Activated CD4-positive, CD25-positive, alpha-beta regulatory T cell treated with anti-CD3 and anti-CD28 coated beads, Interleukin-2, amount 50 U/mL, for 72 hours (primary cell): ENCODE data around the gene ADAMTSL2.

Experiments
- DNase-seq: peaks from one replicate; pipeline ENCODE4 v3.0.0; 2021

Gene ADAMTSL2

GRCh38 chr9:133536080-133536479 lies 1.6 kb downstream of the ADAMTSL2 start:
- DNase-seq = no peak

GRCh38 chr9:133536536-133536935 lies 2.0 kb downstream of the ADAMTSL2 start:
- no peak for DNase-seq

GRCh38 chr9:133537257-133537656 lies 2.8 kb downstream of the ADAMTSL2 start:
- DNase-seq = no peak

GRCh38 chr9:133538176-133538575 lies 3.7 kb downstream of the ADAMTSL2 start:
- no peak for DNase-seq

- no peak for DNase-seq
Observed at GRCh38 chr9:133538851-133539833, 4.6 kb downstream of the ADAMTSL2 start.

GRCh38 chr9:133539991-133540697 lies 5.6 kb downstream of the ADAMTSL2 start:
- no peak for DNase-seq

- no peak for DNase-seq
Observed at GRCh38 chr9:133540698-133541025, 6.2 kb downstream of the ADAMTSL2 start.

GRCh38 chr9:133542002-133542401 lies 7.5 kb downstream of the ADAMTSL2 start:
- no peak for DNase-seq

GRCh38 chr9:133543772-133544467 lies 9.4 kb downstream of the ADAMTSL2 start:
- no peak for DNase-seq

GRCh38 chr9:133545494-133546286 lies 11.2 kb downstream of the ADAMTSL2 start:
- DNase-seq = no peak

GRCh38 chr9:133546287-133546680 lies 11.8 kb downstream of the ADAMTSL2 start:
- no peak for DNase-seq

- no peak for DNase-seq
Observed at GRCh38 chr9:133547116-133547515, 12.6 kb downstream of the ADAMTSL2 start.

GRCh38 chr9:133551446-133551845 lies 16.9 kb downstream of the ADAMTSL2 start:
- no peak for DNase-seq

- DNase-seq = no peak
Observed at GRCh38 chr9:133552236-133552635, 17.7 kb downstream of the ADAMTSL2 start.

- DNase-seq = no peak
Observed at GRCh38 chr9:133553123-133553522, 18.6 kb downstream of the ADAMTSL2 start.

GRCh38 chr9:133553973-133554713 lies 19.6 kb downstream of the ADAMTSL2 start:
- no peak for DNase-seq

- no peak for DNase-seq
Observed at GRCh38 chr9:133554729-133555128, 20.2 kb downstream of the ADAMTSL2 start.

- DNase-seq = no peak
Observed at GRCh38 chr9:133556354-133556753, 21.9 kb downstream of the ADAMTSL2 start.

- no peak for DNase-seq
Observed at GRCh38 chr9:133557581-133557980, 23.1 kb downstream of the ADAMTSL2 start.

- peak; percentile 38 for DNase-seq
Observed at GRCh38 chr9:133558191-133559126, 24.0 kb downstream of the ADAMTSL2 start.

- no peak for DNase-seq
Observed at GRCh38 chr9:133560311-133560710, 25.8 kb downstream of the ADAMTSL2 start.
